Effector CD8-positive, alpha-beta T cell (primary cell): ENCODE data around the gene MARCHF6.
"Not testable (repeated sequence)": the region's sequence is repeated elsewhere in the genome, so short reads cannot be mapped to it uniquely, and the experiment has no call there.

Experiments used
- DNase-seq: peaks from one replicate; lab custom pipeline; 2025; lab: John Stamatoyannopoulos, UW

Gene MARCHF6

GRCh38 chr5:10324518-10325370 is 28.8 kb upstream of the MARCHF6 start:
- DNase-seq: no peak

- DNase-seq: no peak
These were observed 25.2 kb upstream of the MARCHF6 start for GRCh38 chr5:10328323-10328722.

DNA sequence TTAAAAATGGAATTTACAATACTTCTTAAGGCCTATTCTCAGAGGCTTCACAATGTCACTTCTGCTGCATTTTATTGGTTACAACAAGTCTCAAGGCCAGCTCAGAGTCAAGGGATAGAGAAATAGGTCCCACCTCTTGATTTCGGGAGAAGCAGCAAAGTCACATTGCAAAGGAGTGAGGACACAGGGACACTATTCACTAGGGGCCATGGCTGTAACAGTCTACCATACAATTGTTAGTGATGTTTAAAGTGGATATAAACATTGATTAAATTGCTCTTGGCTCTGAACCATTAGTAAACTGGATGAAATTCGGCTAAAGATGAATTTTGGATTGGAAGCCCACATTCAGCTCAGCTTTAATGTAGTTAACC is 24.1 kb upstream of the MARCHF6 start:
- DNase-seq: no peak

DNA sequence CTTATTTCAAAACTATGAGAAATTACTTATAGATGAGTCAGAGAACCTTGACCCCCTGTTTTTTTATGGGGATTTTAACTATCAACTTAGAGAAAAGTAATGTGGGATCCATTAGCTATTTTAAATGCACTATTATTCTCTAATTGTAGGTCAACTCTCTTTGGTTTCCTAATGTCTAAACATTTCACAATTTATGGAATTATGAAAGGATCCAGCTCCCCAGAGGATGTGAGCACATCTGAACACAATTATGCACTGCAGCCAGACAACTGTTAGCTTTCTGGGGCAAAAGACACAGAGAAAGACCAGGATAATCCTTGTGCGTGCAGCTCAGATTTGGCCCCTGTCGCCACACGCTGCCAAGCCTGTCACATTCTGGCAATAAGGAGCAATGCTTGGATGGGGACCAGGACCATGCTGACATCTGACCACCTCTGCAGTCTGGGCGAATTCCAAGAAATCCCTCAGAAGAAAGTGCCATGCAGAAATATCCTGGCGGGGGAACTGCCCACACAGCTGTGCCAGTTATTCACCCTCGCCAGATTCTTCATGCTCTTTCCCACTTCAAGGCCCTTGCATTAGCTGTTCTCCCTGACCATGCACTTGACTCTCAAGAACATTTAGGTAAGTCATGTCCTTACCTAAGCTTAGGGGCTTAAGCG is 23.5 kb upstream of the MARCHF6 start:
- DNase-seq: no peak

GRCh38 chr5:10330511-10331230 is 22.8 kb upstream of the MARCHF6 start:
- no peak for DNase-seq

- DNase-seq: no peak
These were observed 22.1 kb upstream of the MARCHF6 start for GRCh38 chr5:10331341-10331796.

- DNase-seq: no peak
These were observed 21.2 kb upstream of the MARCHF6 start for GRCh38 chr5:10332301-10332700.

DNA sequence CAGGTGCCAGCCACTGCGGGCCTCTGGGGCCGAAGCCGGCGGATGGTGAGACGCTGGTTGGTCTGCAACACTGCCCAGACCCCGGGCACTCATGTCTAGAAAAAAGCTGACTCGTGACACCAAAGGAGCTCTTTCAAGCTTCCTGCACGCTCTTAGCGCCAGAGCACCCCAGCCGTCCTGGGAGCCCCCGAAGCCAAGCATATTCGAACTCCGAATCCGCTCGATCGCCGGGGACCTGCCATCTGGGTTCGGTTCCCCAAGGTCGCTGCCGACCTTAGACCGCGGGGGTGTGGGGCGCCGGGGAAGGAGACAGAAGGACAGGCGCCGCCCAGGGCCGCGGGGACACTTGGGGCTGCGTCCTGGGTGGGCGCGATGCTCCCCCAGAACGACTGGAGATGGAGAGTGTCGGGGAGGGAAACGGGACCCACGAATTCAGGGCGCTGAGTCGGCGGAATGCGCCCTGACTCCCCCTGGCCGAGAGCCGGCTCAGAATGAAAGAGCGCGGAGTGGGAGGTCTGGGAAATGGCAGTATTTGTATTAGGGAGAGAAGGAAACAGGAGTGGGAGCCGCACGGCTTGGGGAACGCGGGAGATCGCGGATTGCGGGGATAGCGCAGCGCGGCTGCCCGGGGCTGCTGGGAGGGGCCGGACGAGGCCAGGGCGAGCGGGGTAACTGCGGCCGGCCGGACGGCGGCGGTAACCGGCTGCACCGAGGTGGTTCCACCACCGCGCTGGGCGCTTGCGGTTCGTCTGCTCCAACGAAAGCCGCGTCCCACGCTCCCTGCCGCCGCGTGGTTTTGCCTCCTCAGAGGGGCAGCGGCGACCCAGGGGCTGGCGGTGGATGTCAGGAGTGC is 20.1 kb upstream of the MARCHF6 start:
- DNase-seq: no peak

DNA sequence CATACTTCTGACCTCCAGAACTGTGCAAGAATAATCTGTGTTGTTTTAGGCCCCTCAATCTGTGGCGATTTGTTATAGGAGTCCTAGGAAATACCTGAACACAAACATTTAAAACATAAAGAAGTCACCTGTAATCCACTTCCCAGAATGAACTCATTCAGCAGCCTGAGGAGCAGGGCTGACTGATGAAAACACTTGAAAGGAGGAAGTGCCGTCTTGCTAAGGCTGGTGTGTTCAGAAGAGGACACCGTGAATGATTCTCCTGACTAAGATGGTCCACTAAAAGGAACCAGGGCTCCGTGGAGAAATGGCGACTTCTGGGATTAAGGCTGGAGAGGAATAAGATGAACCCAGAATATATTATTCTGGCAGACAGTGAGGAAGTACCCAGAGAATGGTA is 18.7 kb upstream of the MARCHF6 start:
- DNase-seq: no peak

- DNase-seq: no peak
These were observed 17.6 kb upstream of the MARCHF6 start for GRCh38 chr5:10335711-10336470.

- no peak for DNase-seq
These were observed 16.4 kb upstream of the MARCHF6 start for GRCh38 chr5:10337107-10337506.

DNA sequence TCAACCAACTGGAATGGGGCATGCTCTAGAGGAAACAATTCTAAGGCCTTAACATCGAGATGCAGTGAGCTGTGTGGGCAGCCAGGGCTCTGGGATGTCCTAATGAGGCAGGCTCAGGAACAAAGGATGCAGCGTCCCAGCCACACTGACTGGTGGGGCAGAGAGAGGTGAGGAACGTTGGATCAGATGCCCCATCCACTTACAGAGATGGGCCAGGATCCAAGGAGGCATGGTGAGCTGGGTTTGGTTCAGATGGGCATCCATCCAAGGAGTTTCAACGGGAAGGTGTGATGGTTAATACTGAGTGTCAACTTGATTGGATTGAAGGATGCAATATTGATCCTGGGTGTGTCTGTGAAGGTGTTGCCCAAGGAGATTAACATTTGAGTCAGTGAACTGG is 15.5 kb upstream of the MARCHF6 start:
- no peak for DNase-seq

DNA sequence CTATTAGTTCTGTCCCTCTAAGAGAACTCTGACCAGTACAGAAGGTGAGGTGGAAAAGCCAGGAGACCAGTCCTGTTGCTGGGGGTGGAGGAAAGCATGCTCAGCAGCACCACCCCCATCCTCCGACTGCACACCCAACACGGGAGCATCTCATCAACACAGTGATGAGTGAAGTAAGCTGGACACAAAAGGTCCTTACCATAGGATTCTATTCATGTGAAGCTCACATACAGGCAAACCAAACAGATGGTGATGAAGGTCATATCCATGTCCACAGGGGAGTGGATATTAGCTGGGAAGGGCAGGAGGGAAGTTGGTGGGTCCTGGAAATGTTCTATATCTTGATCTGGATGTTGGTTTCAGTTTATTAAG is 14.8 kb upstream of the MARCHF6 start:
- DNase-seq: no peak

- no peak for DNase-seq
These were observed 14.3 kb upstream of the MARCHF6 start for GRCh38 chr5:10339058-10339811.

DNA sequence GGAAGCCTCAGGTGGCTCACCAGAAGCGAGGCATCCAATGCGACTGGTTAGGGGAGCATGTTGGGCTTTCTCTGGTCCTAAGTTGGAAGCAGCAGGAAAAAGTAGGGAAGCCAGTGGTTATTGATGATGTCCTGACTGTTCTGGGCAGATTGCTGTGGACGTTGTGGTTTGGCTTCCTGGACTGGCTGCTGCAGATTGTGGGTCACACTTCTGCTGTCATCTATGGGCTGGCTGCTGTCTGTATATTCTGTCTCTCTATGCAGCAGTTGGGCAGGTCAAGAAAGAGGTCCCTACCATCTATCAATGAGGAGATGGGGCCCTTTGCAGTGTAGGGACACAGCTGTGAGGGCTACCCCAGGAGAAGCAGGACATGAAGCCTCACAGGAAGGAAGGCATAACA is 13.5 kb upstream of the MARCHF6 start:
- DNase-seq: no peak

- DNase-seq: no peak
These were observed 10.0 kb upstream of the MARCHF6 start for GRCh38 chr5:10343486-10343885.

DNA sequence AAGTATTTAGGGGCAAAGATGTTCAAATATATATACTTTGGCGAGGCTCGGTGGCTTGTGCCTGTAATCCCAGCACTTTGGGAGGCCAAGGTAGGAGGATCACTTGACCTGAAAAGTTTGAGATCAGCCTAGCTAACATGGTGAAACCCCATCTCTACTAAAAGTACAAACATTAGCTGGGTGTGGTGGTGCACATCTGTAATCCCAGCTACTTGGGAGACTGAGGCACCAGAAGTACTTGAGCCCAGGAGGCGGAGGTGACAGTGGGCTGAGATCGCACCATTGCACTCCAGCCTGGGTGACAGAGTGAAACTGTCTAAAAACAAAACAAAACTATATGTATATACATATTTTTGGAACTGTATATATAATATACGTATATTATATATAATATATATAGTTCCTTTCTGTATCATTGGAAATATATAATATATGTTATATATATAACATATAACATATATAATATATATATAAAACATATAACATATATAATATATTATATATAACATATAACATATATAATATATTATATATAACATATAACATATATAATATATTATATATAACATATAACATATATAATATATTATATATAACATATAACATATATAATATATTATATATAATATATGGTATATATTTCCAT is 8.9 kb upstream of the MARCHF6 start:
- not testable (repeated sequence) for DNase-seq

DNA sequence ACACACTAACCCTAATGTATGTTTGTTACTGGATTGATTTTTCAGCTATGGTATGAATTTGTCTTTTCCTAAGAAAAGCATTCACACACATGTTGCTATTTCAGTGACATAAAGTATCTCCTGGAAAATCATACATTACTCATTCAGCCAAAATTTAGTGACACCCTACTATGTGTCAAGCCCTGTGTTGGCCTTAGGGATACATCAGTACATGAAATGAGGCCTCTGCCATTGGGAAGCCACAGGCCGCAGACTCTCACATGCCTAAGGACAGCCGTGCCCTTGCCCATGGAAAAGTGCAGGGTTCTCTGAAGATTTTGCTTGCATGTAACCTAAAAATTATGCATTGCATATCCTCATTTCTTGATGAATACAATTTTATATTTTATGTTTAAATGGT is 5.2 kb upstream of the MARCHF6 start:
- DNase-seq: no peak

GRCh38 chr5:10351199-10351905 is 2.1 kb upstream of the MARCHF6 start:
- DNase-seq: no peak
